SK-N-SH (cell line): ENCODE measurements around the gene CD3E. TPM values are rescaled to one million over a fixed set of nuclear protein-coding genes. Genes with fewer than 3 reads are reported as not detected.

Experiments used
- CTCF ChIA-PET: fragments of 300-600, 350-600 bp; formaldehyde crosslinking; extraction: SDS; loops from one replicate; lab custom pipeline; 2021; lab: Yijun Ruan, JAX
- POLR2A ChIA-PET: fragments of 350-600 bp; sonication (Branson Sonifier 250); formaldehyde crosslinking; extraction: SDS; loops from one replicate; lab custom pipeline; 2020; ENCODE audit warnings: antibody characterized with exemption, inconsistent platforms; lab: Yijun Ruan, JAX
- DNase-seq: peaks from one replicate; pipeline ENCODE4 v3.0.0; 2012
- H2AFZ ChIP-seq: fragments of 200-600 bp; sonication (generic); 2 replicates; pipeline ENCODE4 v1.8.1; 2016; ENCODE audit warnings: antibody characterized with exemption, mild to moderate bottlenecking, low read depth
- H3F3A ChIP-seq: fragments of 200-600 bp; sonication (generic); replicated peaks from 2 replicates; pipeline ENCODE3; 2016; ENCODE audit warnings: antibody characterized with exemption, mild to moderate bottlenecking; ENCODE audit not compliant: insufficient read depth
- H3K27ac ChIP-seq, 2 experiments: fragments of 200-500 bp in 1 of 2; fragments of 200-600 bp in 1 of 2; sonication (Bioruptor generic) in 1 of 2; sonication (generic), shearing (Covaris generic) in 1 of 2; 2 replicates each; pipeline versions ENCODE4 v1.5.1 to v1.6.1; 2014 to 2016; ENCODE audit warnings: low read depth in 2 of 2, inconsistent platforms in 1 of 2, low read length in 1 of 2, mild to moderate bottlenecking in 1 of 2, mixed read lengths in 1 of 2
- H3K27me3 ChIP-seq: fragments of 200-600 bp; sonication (generic), shearing (Covaris generic); 2 replicates; pipeline ENCODE4 v1.6.1; 2016; ENCODE audit warnings: mixed run types; ENCODE audit not compliant: insufficient read depth
- H3K36me3 ChIP-seq, 2 experiments: fragments of 200-500 bp in 1 of 2; fragments of 200-600 bp in 1 of 2; sonication (Bioruptor generic) in 1 of 2; sonication (generic) in 1 of 2; replicated peaks in 1 of 2; 2 replicates each; pipeline versions ENCODE3 to v1.5.1; 2014 to 2016; ENCODE audit warnings: low read length in 1 of 2, mild to moderate bottlenecking in 1 of 2; ENCODE audit not compliant: insufficient read depth in 2 of 2, control insufficient read depth in 1 of 2
- H3K4me1 ChIP-seq, 2 experiments: fragments of 200-500 bp in 1 of 2; fragments of 200-600 bp in 1 of 2; sonication (Bioruptor generic) in 1 of 2; sonication (generic), shearing (Covaris generic) in 1 of 2; 2 replicates each; pipeline versions ENCODE4 v1.5.1 to v1.6.1; 2014 to 2016; ENCODE audit warnings: low read depth in 1 of 2, low read length in 1 of 2, mixed run types in 1 of 2; ENCODE audit not compliant: insufficient read depth in 2 of 2, control insufficient read depth in 1 of 2
- H3K4me2 ChIP-seq: fragments of 200-600 bp; sonication (generic), shearing (Covaris generic); 2 replicates; pipeline ENCODE4 v1.6.1; 2017; ENCODE audit warnings: mixed run types
- H3K4me3 ChIP-seq, 2 experiments: fragments of 200-500 bp in 1 of 2; fragments of 200-600 bp in 1 of 2; sonication (Bioruptor generic) in 1 of 2; sonication (generic), shearing (Covaris generic) in 1 of 2; 2 replicates each; pipeline versions ENCODE4 v1.5.1 to v1.8.1; 2014 to 2016; ENCODE audit warnings: low read depth in 2 of 2, inconsistent platforms in 1 of 2, low read length in 1 of 2, mild to moderate bottlenecking in 1 of 2, mixed read lengths in 1 of 2, moderate library complexity in 1 of 2
- H3K79me2 ChIP-seq: fragments of 200-600 bp; sonication (generic); 2 replicates; pipeline ENCODE4 v1.8.1; 2017; ENCODE audit warnings: mild to moderate bottlenecking; ENCODE audit not compliant: insufficient read depth
- H3K9ac ChIP-seq: fragments of 200-600 bp; sonication (generic); 2 replicates; pipeline ENCODE4 v1.6.1; 2017; ENCODE audit warnings: mixed run types
- H3K9me2 ChIP-seq: fragments of 200-600 bp; sonication (generic); 2 replicates; pipeline ENCODE4 v1.6.1; 2017; ENCODE audit warnings: mixed run types
- H3K9me3 ChIP-seq: fragments of 200-600 bp; sonication (generic); 2 replicates; pipeline ENCODE4 v1.6.1; 2017; ENCODE audit warnings: mixed run types, mild to moderate bottlenecking, moderate library complexity
- H4K20me1 ChIP-seq: fragments of 200-600 bp; sonication (generic); 2 replicates; pipeline ENCODE4 v1.6.1; 2017; ENCODE audit warnings: mild to moderate bottlenecking, mixed run types; ENCODE audit not compliant: insufficient read depth
- EP300 ChIP-seq, 2 experiments: IDR thresholded peaks; 2 replicates each; pipeline versions ENCODE4 v1.4.0 to v1.6.1; 2012; ENCODE audit warnings: borderline replicate concordance in 1 of 2, low read depth in 1 of 2, low read length in 1 of 2
- GATA2 ChIP-seq: sonication (generic); formaldehyde crosslinking; IDR thresholded peaks from 2 replicates; pipeline ENCODE4 v1.5.0; 2020; ENCODE audit warnings: mild to moderate bottlenecking, missing genetic modification reagents
- MXI1 ChIP-seq: IDR thresholded peaks from 2 replicates; pipeline ENCODE4 v1.6.1; 2012; ENCODE audit warnings: mild to moderate bottlenecking, low read depth, low read length, improper control_type of control experiment
- PBX3 ChIP-seq: IDR thresholded peaks from 2 replicates; pipeline ENCODE4; 2012
- POLR2AphosphoS5 ChIP-seq: IDR thresholded peaks from 2 replicates; pipeline ENCODE4 v1.6.1; 2012; ENCODE audit warnings: low read depth, low read length
- RFX5 ChIP-seq: IDR thresholded peaks from 2 replicates; pipeline ENCODE4 v1.6.1; 2012; ENCODE audit warnings: mild to moderate bottlenecking, improper control_type of control experiment, low read length
- SIN3A ChIP-seq: IDR thresholded peaks from 2 replicates; pipeline ENCODE4 v1.6.1; 2012; ENCODE audit warnings: low read depth, mild to moderate bottlenecking, low read length, moderate library complexity, borderline replicate concordance
- SMC3 ChIP-seq: IDR thresholded peaks from 2 replicates; pipeline ENCODE4 v1.6.1; 2012; ENCODE audit warnings: low read depth, low read length, improper control_type of control experiment
- TCF12 ChIP-seq: IDR thresholded peaks from 2 replicates; pipeline ENCODE4 v1.4.0; 2012
- TEAD4 ChIP-seq: IDR thresholded peaks from 2 replicates; pipeline ENCODE4 v1.4.0; 2012; ENCODE audit warnings: mild to moderate bottlenecking, borderline replicate concordance; ENCODE audit not compliant: insufficient read depth
- USF2 ChIP-seq: fragments of 150-350 bp; IDR thresholded peaks from 2 replicates; pipeline ENCODE4 v1.6.1; 2017; ENCODE audit warnings: antibody characterized with exemption, low read length, low read depth, borderline replicate concordance
- WGBS: methylation state at CpG from one replicate; pipeline ENCODE4 v1.1.6; 2017; ENCODE audit warnings: low lambda C conversion rate; 5-methylcytosine and 5-hydroxymethylcytosine counted together
- polyA plus RNA-seq, 3 experiments: library from polyadenylated mRNA; depleted of rRNA; stranded (reverse); fragments of >200 nt; gene quantifications; 2 replicates each; pipeline ENCODE4 v1.2.3, GENCODE V29; 2012
- TF ChIP-seq, protein P1 (sequence below): fragments of 200-600 bp; sonication (generic); IDR thresholded peaks from 2 replicates; pipeline ENCODE4 v1.6.1; 2017; ENCODE audit warnings: antibody characterized with exemption, mild to moderate bottlenecking, moderate library complexity
- TF ChIP-seq, protein P2 (sequence below): fragments of 150-350 bp; IDR thresholded peaks from 2 replicates; pipeline ENCODE4 v1.6.1; 2016; ENCODE audit warnings: mild to moderate bottlenecking, low read depth, low read length

Gene CD3E
- polyA plus RNA-seq, 1 of the 3 experiments (the other 2 are of a cell fraction), result not detected

DNA sequence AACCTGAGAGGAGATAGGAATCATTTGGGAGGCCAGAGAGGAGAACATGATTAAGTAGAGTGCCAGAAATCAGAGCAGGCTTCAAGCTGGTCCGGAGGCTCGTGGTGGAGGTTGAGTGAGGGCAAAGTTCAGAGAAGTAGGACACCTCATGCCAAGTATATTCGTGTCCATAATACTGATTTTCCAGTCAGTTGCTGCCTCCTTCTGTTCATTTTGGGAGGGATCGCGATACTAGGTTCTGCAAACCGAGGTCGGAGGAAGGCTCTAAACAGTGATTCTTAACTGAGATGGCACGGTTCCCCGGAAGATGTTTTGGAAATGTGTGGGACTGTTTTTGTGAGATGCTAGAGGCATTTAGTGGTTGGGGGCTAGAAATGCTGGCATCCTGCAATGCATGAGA, 13.6 kb upstream of the CD3E start (continued):
- TF ChIP-seq PBX3 (no peak), SIN3A (no peak), RFX5 (no peak), EP300 (IDR thresholded peaks at IDR 0.05; ENCODE audit: borderline replicate concordance in 1 of 2, low read depth in 1 of 2, low read length in 1 of 2) (no peak)
- TF ChIP-seq, all 33 proteins: peak for 3

- Histone ChIP-seq H3K9me3 (0 out of 2 replicates have a peak, but pooled peaks cover 4% of the 10 kb centered on the region), H3K4me3 (no peak overlapping the region), H3K4me2 (no peak overlapping the region), H3K27ac (no peak overlapping the region), H3K27me3 (no peaks in the 10 kb centered on the region; the same call in 1 of the 2 replicates), H3K36me3 (no peaks in the 10 kb centered on the region), H2AFZ (no peak overlapping the region), H3K79me2 (no peaks in the 10 kb centered on the region), H3K9me2 (0 out of 2 replicates have a peak, but pooled peaks cover 2% of the 10 kb centered on the region), H3F3A (no peaks in the 10 kb centered on the region), H4K20me1 (no peaks in the 10 kb centered on the region), H3K9ac (no peak overlapping the region), H3K4me1 (no peaks in the 10 kb centered on the region)
- 18% methylated on average over 9 of the region's 9 CpGs for WGBS
- TF ChIP-seq MXI1 (no peak), RFX5 (no peak), TEAD4 (no peak)
- TF ChIP-seq, protein P1, sequence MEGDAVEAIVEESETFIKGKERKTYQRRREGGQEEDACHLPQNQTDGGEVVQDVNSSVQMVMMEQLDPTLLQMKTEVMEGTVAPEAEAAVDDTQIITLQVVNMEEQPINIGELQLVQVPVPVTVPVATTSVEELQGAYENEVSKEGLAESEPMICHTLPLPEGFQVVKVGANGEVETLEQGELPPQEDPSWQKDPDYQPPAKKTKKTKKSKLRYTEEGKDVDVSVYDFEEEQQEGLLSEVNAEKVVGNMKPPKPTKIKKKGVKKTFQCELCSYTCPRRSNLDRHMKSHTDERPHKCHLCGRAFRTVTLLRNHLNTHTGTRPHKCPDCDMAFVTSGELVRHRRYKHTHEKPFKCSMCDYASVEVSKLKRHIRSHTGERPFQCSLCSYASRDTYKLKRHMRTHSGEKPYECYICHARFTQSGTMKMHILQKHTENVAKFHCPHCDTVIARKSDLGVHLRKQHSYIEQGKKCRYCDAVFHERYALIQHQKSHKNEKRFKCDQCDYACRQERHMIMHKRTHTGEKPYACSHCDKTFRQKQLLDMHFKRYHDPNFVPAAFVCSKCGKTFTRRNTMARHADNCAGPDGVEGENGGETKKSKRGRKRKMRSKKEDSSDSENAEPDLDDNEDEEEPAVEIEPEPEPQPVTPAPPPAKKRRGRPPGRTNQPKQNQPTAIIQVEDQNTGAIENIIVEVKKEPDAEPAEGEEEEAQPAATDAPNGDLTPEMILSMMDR, result no peak
- TF ChIP-seq, protein P2, sequence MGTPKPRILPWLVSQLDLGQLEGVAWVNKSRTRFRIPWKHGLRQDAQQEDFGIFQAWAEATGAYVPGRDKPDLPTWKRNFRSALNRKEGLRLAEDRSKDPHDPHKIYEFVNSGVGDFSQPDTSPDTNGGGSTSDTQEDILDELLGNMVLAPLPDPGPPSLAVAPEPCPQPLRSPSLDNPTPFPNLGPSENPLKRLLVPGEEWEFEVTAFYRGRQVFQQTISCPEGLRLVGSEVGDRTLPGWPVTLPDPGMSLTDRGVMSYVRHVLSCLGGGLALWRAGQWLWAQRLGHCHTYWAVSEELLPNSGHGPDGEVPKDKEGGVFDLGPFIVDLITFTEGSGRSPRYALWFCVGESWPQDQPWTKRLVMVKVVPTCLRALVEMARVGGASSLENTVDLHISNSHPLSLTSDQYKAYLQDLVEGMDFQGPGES, result no peak
- CTCF ChIA-PET, result interaction anchor here (1.4 kb wide), 1 partner anchor 94 kb away, joined by 3 read pairs; no protein-coding TSS in a partner anchor
- no peak for DNase-seq
- POLR2A ChIA-PET, result no interaction called here
Measured at GRCh38 chr11:118291477-118292135, 12.9 kb upstream of the CD3E start.

GRCh38 chr11:118294053-118294452, 10.5 kb upstream of the CD3E start:
- Histone ChIP-seq H3K36me3 (no peaks in the 10 kb centered on the region), H3K4me3 (no peak overlapping the region), H3K4me2 (no peak overlapping the region), H3K79me2 (no peaks in the 10 kb centered on the region), H3K9me3 (0 out of 2 replicates have a peak, but pooled peaks cover 4% of the 10 kb centered on the region), H3K27me3 (no peaks in the 10 kb centered on the region; the same call in 1 of the 2 replicates), H3K27ac (no peak overlapping the region), H2AFZ (no peak overlapping the region), H3K9ac (no peak overlapping the region), H3K4me1 (no peaks in the 10 kb centered on the region), H4K20me1 (no peaks in the 10 kb centered on the region), H3K9me2 (no peaks in the 10 kb centered on the region), H3F3A (no peaks in the 10 kb centered on the region)
- ChIA-PET POLR2A (no interaction called here), CTCF (interaction anchor here (1.6 kb wide), 1 partner anchor 10 kb away, joined by 4 read pairs; the partner anchor contains the start of gene CD3E)
- WGBS, result 13% methylated on average over 2 of the region's 2 CpGs
- no peak for DNase-seq
- TF ChIP-seq USF2, result no peak
- TF ChIP-seq, protein P2, result no peak
- no peak for TF ChIP-seq GATA2
- TF ChIP-seq SMC3, result no peak
- TF ChIP-seq TCF12, result no peak
- no peak for TF ChIP-seq POLR2AphosphoS5
